ENCODE data around the gene RUNDC3A. TPM values are rescaled to one million over a fixed set of nuclear protein-coding genes. Genes with fewer than 3 reads are reported as not detected.

RUNDC3A gene
- total RNA-seq, 1 donor from 2014 or later, result 3.3 TPM

DNA sequence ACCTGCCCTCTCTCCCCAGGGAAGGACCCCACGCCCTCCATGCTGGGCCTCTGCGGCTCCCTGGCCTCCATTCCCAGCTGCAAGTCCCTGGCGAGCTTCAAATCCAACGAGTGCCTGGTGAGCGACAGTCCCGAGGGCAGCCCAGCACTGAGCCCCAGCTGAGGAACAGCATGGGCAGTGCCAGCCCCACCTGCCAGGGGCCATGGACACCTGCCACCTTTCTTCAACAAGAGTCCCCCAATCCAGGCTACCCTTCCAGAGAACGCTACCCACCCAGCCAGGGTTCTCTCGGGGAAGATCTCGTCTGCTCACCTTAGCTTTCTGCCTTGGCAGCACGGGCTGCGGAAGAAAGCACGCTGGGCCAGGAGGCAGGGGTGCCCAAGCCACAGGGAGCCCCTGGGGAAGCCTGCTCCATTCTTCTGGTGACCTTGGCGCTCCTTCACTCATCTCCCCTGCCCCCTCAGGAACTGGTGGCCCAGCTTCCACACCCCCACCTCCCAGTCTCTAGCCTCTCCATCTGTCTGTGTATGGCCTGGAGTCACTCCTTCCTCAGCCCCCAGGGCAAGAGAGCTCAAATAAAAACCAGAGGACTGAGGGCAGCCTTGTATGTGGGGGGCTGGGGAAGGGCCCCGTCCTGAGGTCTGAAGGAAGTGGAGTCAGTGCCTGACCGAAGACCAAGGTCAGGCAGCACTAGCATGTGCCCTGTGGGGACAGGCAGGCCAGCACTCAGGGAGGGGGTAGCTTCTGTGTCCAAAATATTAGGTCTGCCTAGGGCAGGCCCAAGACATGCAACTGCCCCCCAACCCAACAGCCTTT lies 9.9 kb downstream of the RUNDC3A start:
- no peaks in the 10 kb centered on the region for H3K36me3 ChIP-seq (ENCODE audit: control insufficient read depth, insufficient read depth, low read length)
- no peak for DNase-seq (ENCODE audit: low read depth)
- H3K27me3 ChIP-seq (ENCODE audit: control insufficient read depth, insufficient read depth, low read length), result peaks cover 32% of the 10 kb centered on the region
- H3K4me3 ChIP-seq (ENCODE audit: low read depth, low read length), result no peak overlapping the region
- no peak for TF ChIP-seq CTCF (IDR thresholded peaks at IDR 0.05; ENCODE audit: insufficient read depth, low read length, poor library complexity, severe bottlenecking)

DNA sequence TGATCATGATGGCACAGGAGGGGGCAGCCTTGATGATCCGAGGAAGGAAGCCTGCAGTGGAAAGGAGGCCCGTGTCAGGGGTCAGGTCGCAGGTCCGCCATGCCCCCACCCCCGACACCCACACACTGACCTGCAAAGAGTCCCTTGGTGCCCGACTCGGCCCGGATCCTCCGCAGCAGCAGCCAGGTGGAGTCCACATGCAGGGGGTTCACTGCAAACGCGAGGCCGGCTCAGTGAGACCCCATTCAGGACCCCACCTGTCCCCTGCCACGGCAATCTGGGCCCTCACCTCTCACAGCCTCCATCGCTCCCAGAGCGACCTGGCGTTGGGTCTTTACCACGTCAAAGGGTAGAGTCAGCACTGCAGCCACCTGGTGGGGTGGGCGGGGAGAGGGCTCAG lies 11.7 kb downstream of the RUNDC3A start:
- Histone ChIP-seq H3K27me3 (ENCODE audit: control insufficient read depth, insufficient read depth, low read length) (peaks cover 19% of the 10 kb centered on the region), H3K36me3 (ENCODE audit: control insufficient read depth, insufficient read depth, low read length) (no peaks in the 10 kb centered on the region), H3K4me3 (ENCODE audit: low read depth, low read length) (no peak overlapping the region)
- TF ChIP-seq CTCF (IDR thresholded peaks at IDR 0.05; ENCODE audit: insufficient read depth, low read length, poor library complexity, severe bottlenecking), result no peak
- no peak for DNase-seq (ENCODE audit: low read depth)

DNA sequence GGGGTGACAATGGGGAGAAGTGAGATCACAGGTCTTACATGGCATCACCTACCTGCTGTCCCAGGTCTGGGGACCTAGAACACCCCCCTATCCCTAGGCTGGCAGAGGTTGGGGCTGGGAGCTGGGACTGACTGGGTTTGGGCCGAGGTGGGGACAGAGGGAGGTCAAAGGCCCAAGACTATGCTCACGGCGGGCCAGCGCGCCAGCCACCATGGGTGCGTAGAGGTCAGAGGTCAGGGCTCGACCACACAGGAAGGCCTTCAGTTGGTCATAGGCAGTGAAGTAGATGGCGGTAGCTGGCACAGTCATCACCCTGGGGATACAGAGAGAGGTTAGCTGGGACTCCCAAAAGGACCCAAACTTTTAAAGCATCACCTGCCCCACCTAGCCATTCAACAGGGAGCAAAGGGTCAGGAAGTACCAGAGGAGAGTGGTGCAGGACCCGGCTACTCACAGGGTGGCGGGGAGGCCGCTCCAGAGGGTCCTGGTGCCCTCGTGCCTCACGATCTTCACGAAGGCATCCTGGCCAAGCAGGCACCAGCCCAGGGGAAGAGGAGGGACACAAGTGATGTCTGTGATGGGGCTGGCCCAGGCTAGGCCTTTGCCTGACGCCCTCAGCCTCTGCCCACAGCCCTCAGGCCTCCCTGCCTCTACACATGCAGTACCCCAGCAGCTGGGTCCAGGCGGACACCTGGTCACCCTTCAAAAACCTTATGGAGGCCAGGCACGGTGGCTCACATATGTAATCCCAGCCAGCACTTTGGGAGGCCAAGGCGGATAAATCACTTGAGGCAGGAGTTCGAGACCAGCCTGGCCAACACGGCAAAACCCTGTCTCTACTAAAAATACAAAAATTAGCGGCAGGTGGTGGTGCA lies 13.1 kb downstream of the RUNDC3A start:
- TF ChIP-seq CTCF (IDR thresholded peaks at IDR 0.05; ENCODE audit: insufficient read depth, low read length, poor library complexity, severe bottlenecking), result no peak
- no peak overlapping the region for H3K4me3 ChIP-seq (ENCODE audit: low read depth, low read length)
- no peak for DNase-seq (ENCODE audit: low read depth)
- no peaks in the 10 kb centered on the region for H3K36me3 ChIP-seq (ENCODE audit: control insufficient read depth, insufficient read depth, low read length)
- peaks cover 7% of the 10 kb centered on the region for H3K27me3 ChIP-seq (ENCODE audit: control insufficient read depth, insufficient read depth, low read length)

- DNase-seq (ENCODE audit: low read depth), result no peak
- H3K36me3 ChIP-seq (ENCODE audit: control insufficient read depth, insufficient read depth, low read length), result no peaks in the 10 kb centered on the region
- TF ChIP-seq CTCF (IDR thresholded peaks at IDR 0.05; ENCODE audit: insufficient read depth, low read length, poor library complexity, severe bottlenecking), result no peak
- peaks cover 1% of the 10 kb centered on the region for H3K27me3 ChIP-seq (ENCODE audit: control insufficient read depth, insufficient read depth, low read length)
- no peak overlapping the region for H3K4me3 ChIP-seq (ENCODE audit: low read depth, low read length)
These were observed 14.0 kb downstream of the RUNDC3A start for GRCh38 chr17:44322236-44322895.

- H3K36me3 ChIP-seq (ENCODE audit: control insufficient read depth, insufficient read depth, low read length), result no peaks in the 10 kb centered on the region
- peak overlapping the region; percentile 92 for H3K4me3 ChIP-seq (ENCODE audit: low read depth, low read length)
- no peak for TF ChIP-seq CTCF (IDR thresholded peaks at IDR 0.05; ENCODE audit: insufficient read depth, low read length, poor library complexity, severe bottlenecking)
- no peak for DNase-seq (ENCODE audit: low read depth)
- no peaks in the 10 kb centered on the region for H3K27me3 ChIP-seq (ENCODE audit: control insufficient read depth, insufficient read depth, low read length)
These were observed 15.1 kb downstream of the RUNDC3A start for GRCh38 chr17:44323359-44324091.
